GM19099 (cell line): ENCODE data around the gene RAB4A.

ENCODE experiments used
- POLR2A ChIP-seq: IDR thresholded peaks from 3 replicates; pipeline ENCODE4 v1.6.1; 2011; ENCODE audit warnings: low read depth; ENCODE audit not compliant: insufficient read length; ENCODE audit errors: extremely low read depth

The RAB4A gene

GRCh38 chr1:229258031-229258756 is 12.7 kb upstream of the RAB4A start:
- no peak for TF ChIP-seq POLR2A

GRCh38 chr1:229258757-229259060 is 12.2 kb upstream of the RAB4A start:
- no peak for TF ChIP-seq POLR2A

- TF ChIP-seq POLR2A = no peak
Observed at GRCh38 chr1:229260297-229260696, 10.6 kb upstream of the RAB4A start.

GRCh38 chr1:229262239-229262638 is 8.7 kb upstream of the RAB4A start:
- no peak for TF ChIP-seq POLR2A

GRCh38 chr1:229263254-229263653 is 7.7 kb upstream of the RAB4A start:
- no peak for TF ChIP-seq POLR2A

GRCh38 chr1:229264068-229264467 is 6.8 kb upstream of the RAB4A start:
- no peak for TF ChIP-seq POLR2A

- TF ChIP-seq POLR2A = no peak
Observed at GRCh38 chr1:229264487-229264886, 6.4 kb upstream of the RAB4A start.

GRCh38 chr1:229266274-229266673 is 4.6 kb upstream of the RAB4A start:
- TF ChIP-seq POLR2A = no peak

GRCh38 chr1:229266832-229267500 is 3.9 kb upstream of the RAB4A start:
- no peak for TF ChIP-seq POLR2A

GRCh38 chr1:229268505-229268904 is 2.4 kb upstream of the RAB4A start:
- no peak for TF ChIP-seq POLR2A

- TF ChIP-seq POLR2A = no peak
Observed at GRCh38 chr1:229271448-229272159, 693 bp downstream of the RAB4A start.

- no peak for TF ChIP-seq POLR2A
Observed at GRCh38 chr1:229272164-229273158, 1.6 kb downstream of the RAB4A start.

- no peak for TF ChIP-seq POLR2A
Observed at GRCh38 chr1:229273507-229274232, 2.8 kb downstream of the RAB4A start.

GRCh38 chr1:229275005-229275404 is 4.1 kb downstream of the RAB4A start:
- TF ChIP-seq POLR2A = no peak

GRCh38 chr1:229278120-229278741 is 7.3 kb downstream of the RAB4A start:
- no peak for TF ChIP-seq POLR2A

- TF ChIP-seq POLR2A = no peak
Observed at GRCh38 chr1:229279242-229279641, 8.3 kb downstream of the RAB4A start.
